ENCODE measurements around the gene NOTCH1. TPM values are rescaled to one million over a fixed set of nuclear protein-coding genes. Genes with fewer than 3 reads are reported as not detected.
"Not testable (repeated sequence)": the region's sequence is repeated elsewhere in the genome, so short reads cannot be mapped to it uniquely, and the experiment has no call there.

The NOTCH1 gene
- total and polyA plus RNA-seq, 2 of the 13 experiments (the other 11 are each of a cell fraction or from before 2014, with no cell fraction given), result 0.09 to 0.35 TPM

DNA sequence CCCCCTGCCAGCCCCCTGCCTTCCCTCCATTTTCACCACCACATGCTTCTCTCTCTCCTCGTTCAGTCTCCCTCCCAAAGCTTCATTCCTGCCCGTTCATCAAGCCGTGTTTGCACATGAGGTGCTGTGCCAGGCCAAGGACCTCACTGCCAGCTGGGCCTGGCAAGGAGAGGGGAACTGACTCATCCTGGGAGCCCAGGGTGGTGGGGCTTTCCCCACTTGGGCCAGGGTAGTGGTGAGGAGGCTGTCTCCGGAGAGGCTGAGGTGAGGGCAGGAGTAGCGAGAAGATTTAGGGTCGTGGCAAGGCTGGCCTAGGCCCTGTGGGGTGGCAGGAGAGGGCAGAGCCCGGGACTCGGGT, 30.4 kb upstream of the NOTCH1 start:
- Histone ChIP-seq H3K4me3 (replicated peaks in 1 of 3; ENCODE audit: insufficient read depth in 1 of 3, low read depth in 2 of 3, low read length in 3 of 3) (no peak overlapping the region), H3K36me3 (replicated peaks in 1 of 2; ENCODE audit: control insufficient read depth in 1 of 2, insufficient read depth in 2 of 2, low read length in 2 of 2) (no peaks in the 10 kb centered on the region), H3K9ac (ENCODE audit: insufficient read depth, low read depth, low read length) (no peak overlapping the region), H3K79me2 (ENCODE audit: insufficient read depth, low read length) (no peaks in the 10 kb centered on the region), H3K27me3 (ENCODE audit: control insufficient read depth in 1 of 2, insufficient read depth in 2 of 2, low read length in 2 of 2) (peaks cover 12 to 48% of the 10 kb centered on the region in 2 experiments), H3K4me1 (ENCODE audit: insufficient read depth, low read length) (peaks cover 20% of the 10 kb centered on the region), H4K20me1 (ENCODE audit: insufficient read depth, low read length) (peaks cover 6% of the 10 kb centered on the region; the same call in 1 of the 2 replicates), H3K4me2 (ENCODE audit: low read depth, low read length) (no peak overlapping the region), H3K27ac (ENCODE audit: extremely low read length, insufficient read depth, low read length) (no peak overlapping the region), H2AFZ (ENCODE audit: low read length) (no peak overlapping the region), H3K9me3 (ENCODE audit: low read length) (no peaks in the 10 kb centered on the region)
- in situ Hi-C loops (cut with HindIII; ENCODE audit: extremely low pct_ligation_motif_present, low pct_unique_long_range_greater_than_20kb), result no loop called here
- ChIA-PET CTCF (ENCODE audit: low intra/inter-chr PET ratio, low total read pairs) (no interaction called here), POLR2A (no interaction called here)
- 13% methylated on average over 6 of the region's 8 CpGs for WGBS (ENCODE audit: low lambda C conversion rate)
- BruUV-seq (replicated peaks), result no TSS peak
- DNase-seq (ENCODE audit: low spot score) (no peak), FAIRE-seq (no peak), ATAC-seq (no peak)
- intact Hi-C loops (cut with micrococcal nuclease; ENCODE audit: unreplicated experiment), result no loop called here
- TF ChIP-seq ZNF629 (CRISPR knock-in tag; conservative IDR thresholded peaks at IDR 0.05), result no peak
- no peak for TF ChIP-seq ZNF33B (CRISPR knock-in tag; IDR thresholded peaks at IDR 0.05)
- TF ChIP-seq ZNF430 (CRISPR knock-in tag; IDR thresholded peaks at IDR 0.05), result no peak

DNA sequence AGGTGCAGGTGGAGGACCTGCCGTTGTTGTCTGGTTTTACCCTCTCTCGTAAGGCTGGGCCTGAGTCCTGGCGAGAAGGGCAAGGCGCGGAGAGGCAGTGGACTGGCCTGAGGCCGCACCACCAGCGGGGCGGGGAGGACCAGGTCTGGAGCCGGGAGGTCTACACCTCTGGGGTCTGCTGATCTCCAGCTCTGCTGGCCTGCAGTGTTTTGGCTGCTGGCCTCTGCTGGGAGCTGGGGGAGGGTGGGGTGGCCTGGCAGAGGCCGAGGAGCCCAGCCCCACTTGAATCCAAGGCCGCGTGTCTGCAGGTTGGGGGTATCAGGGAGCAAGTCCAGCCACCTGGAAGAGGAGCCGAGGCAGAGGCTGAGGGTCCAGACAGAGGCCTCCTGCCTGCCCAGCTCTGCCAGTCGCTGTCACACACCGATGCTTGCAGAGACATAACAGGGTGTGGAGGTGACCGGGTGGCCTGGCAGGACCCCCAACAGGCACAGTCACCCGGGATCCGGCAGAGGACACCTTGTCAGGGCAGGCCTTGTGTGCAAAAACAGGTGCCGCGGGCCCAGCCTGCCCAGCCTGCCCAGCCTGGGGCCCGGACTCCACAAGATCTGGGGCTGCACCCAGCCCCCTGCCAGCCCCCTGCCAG, 29.9 kb upstream of the NOTCH1 start:
- no peak overlapping the region for H3K4me3 ChIP-seq (replicated peaks in 1 of 3; ENCODE audit: insufficient read depth in 1 of 3, low read depth in 2 of 3, low read length in 3 of 3)
- no peak for FAIRE-seq
- ChIA-PET POLR2A (no interaction called here), CTCF (ENCODE audit: low intra/inter-chr PET ratio, low total read pairs) (no interaction called here)
- peaks cover 24% of the 10 kb centered on the region for H3K4me1 ChIP-seq (ENCODE audit: insufficient read depth, low read length)
- H3K27me3 ChIP-seq (ENCODE audit: control insufficient read depth in 1 of 2, insufficient read depth in 2 of 2, low read length in 2 of 2), result peaks cover 12 to 53% of the 10 kb centered on the region in 2 experiments
- no peaks in the 10 kb centered on the region for H3K79me2 ChIP-seq (ENCODE audit: insufficient read depth, low read length)
- H3K4me2 ChIP-seq (ENCODE audit: low read depth, low read length), result no peak overlapping the region
- H2AFZ ChIP-seq (ENCODE audit: low read length), result no peak overlapping the region
- peaks cover 6% of the 10 kb centered on the region; the same call in 1 of the 2 replicates for H4K20me1 ChIP-seq (ENCODE audit: insufficient read depth, low read length)
- H3K9ac ChIP-seq (ENCODE audit: insufficient read depth, low read depth, low read length), result no peak overlapping the region
- no peak for TF ChIP-seq RBFOX2 (IDR thresholded peaks at IDR 0.05; ENCODE audit: low read depth, low read length)
- TF ChIP-seq, protein P1, sequence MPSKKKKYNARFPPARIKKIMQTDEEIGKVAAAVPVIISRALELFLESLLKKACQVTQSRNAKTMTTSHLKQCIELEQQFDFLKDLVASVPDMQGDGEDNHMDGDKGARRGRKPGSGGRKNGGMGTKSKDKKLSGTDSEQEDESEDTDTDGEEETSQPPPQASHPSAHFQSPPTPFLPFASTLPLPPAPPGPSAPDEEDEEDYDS (CRISPR knock-in tag; IDR thresholded peaks at IDR 0.05), result no peak
- TF ChIP-seq HMG20B (CRISPR knock-in tag; conservative IDR thresholded peaks at IDR 0.05), result no peak
- no peak for TF ChIP-seq RBM39 (IDR thresholded peaks at IDR 0.05; ENCODE audit: low read depth, low read length, poor library complexity, severe bottlenecking)
- TF ChIP-seq ZNF501 (CRISPR knock-in tag; IDR thresholded peaks at IDR 0.05), result no peak
- no peak for TF ChIP-seq NCOA2 (CRISPR knock-in tag; IDR thresholded peaks at IDR 0.05)
- whole genome bisulfite sequencing (ENCODE audit: low lambda C conversion rate), result 56% methylated on average over 12 of the region's 21 CpGs
- no peaks in the 10 kb centered on the region for H3K36me3 ChIP-seq (replicated peaks in 1 of 2; ENCODE audit: control insufficient read depth in 1 of 2, insufficient read depth in 2 of 2, low read length in 2 of 2)
- no peak for DNase-seq (ENCODE audit: low spot score)
- in situ Hi-C loops (cut with HindIII; ENCODE audit: extremely low pct_ligation_motif_present, low pct_unique_long_range_greater_than_20kb) (no loop called here), intact Hi-C loops (cut with micrococcal nuclease; ENCODE audit: unreplicated experiment) (no loop called here)
- no TSS peak for BruUV-seq (replicated peaks)
- no peak overlapping the region for H3K27ac ChIP-seq (ENCODE audit: extremely low read length, insufficient read depth, low read length)
- H3K9me3 ChIP-seq (ENCODE audit: low read length), result no peaks in the 10 kb centered on the region
- no peak for ATAC-seq

DNA sequence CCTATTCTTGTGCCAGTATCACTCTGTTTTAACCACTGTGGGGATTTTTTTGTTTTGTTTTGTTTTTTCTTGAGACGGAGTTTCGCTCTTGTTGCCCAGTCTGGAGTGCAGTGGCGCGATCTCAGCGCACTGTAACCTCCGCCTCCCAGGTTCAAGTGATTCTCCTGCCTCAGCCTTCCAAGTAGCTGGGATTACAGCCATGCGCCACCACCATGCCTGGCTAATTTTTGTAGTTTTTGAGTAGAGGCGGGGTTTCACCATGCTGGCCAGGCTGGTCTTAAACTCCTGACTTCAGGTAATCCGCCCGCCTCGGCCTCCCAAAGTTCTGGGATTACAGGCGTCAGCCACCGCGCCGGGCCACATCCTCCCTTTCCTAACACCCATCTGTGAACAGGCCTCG, 28.8 kb upstream of the NOTCH1 start:
- H3K9me3 ChIP-seq (ENCODE audit: low read length); H3K79me2 ChIP-seq (ENCODE audit: insufficient read depth, low read length); BruUV-seq (replicated peaks); ATAC-seq; CTCF ChIA-PET (ENCODE audit: low intra/inter-chr PET ratio, low total read pairs); in situ Hi-C loops (cut with HindIII; ENCODE audit: extremely low pct_ligation_motif_present, low pct_unique_long_range_greater_than_20kb); intact Hi-C loops (cut with micrococcal nuclease; ENCODE audit: unreplicated experiment); POLR2A ChIA-PET; H3K9ac ChIP-seq (ENCODE audit: insufficient read depth, low read depth, low read length); H3K27ac ChIP-seq (ENCODE audit: extremely low read length, insufficient read depth, low read length); H3K36me3 ChIP-seq (replicated peaks in 1 of 2; ENCODE audit: control insufficient read depth in 1 of 2, insufficient read depth in 2 of 2, low read length in 2 of 2); H3K4me3 ChIP-seq (replicated peaks in 1 of 3; ENCODE audit: insufficient read depth in 1 of 3, low read depth in 2 of 3, low read length in 3 of 3); H2AFZ ChIP-seq (ENCODE audit: low read length); H3K4me2 ChIP-seq (ENCODE audit: low read depth, low read length); H4K20me1 ChIP-seq (ENCODE audit: insufficient read depth, low read length); FAIRE-seq; DNase-seq (ENCODE audit: low spot score): not testable (repeated sequence)
- Histone ChIP-seq H3K4me1 (ENCODE audit: insufficient read depth, low read length) (peaks cover 34% of the 10 kb centered on the region), H3K27me3 (ENCODE audit: control insufficient read depth in 1 of 2, insufficient read depth in 2 of 2, low read length in 2 of 2) (peaks cover 17 to 64% of the 10 kb centered on the region in 2 experiments)
- 66% methylated on average over 16 of the region's 16 CpGs for WGBS (ENCODE audit: low lambda C conversion rate)
